ENCODE results near the gene CDK4. TPM values are rescaled to one million over a fixed set of nuclear protein-coding genes. Genes with fewer than 3 reads are reported as not detected.
A peak's percentile ranks its signal among the peaks of the same experiment; 100 is the strongest.

Gene CDK4
- total and polyA plus RNA-seq, 4 donors: 28.1 to 69.1 (median 38.2) TPM

DNA sequence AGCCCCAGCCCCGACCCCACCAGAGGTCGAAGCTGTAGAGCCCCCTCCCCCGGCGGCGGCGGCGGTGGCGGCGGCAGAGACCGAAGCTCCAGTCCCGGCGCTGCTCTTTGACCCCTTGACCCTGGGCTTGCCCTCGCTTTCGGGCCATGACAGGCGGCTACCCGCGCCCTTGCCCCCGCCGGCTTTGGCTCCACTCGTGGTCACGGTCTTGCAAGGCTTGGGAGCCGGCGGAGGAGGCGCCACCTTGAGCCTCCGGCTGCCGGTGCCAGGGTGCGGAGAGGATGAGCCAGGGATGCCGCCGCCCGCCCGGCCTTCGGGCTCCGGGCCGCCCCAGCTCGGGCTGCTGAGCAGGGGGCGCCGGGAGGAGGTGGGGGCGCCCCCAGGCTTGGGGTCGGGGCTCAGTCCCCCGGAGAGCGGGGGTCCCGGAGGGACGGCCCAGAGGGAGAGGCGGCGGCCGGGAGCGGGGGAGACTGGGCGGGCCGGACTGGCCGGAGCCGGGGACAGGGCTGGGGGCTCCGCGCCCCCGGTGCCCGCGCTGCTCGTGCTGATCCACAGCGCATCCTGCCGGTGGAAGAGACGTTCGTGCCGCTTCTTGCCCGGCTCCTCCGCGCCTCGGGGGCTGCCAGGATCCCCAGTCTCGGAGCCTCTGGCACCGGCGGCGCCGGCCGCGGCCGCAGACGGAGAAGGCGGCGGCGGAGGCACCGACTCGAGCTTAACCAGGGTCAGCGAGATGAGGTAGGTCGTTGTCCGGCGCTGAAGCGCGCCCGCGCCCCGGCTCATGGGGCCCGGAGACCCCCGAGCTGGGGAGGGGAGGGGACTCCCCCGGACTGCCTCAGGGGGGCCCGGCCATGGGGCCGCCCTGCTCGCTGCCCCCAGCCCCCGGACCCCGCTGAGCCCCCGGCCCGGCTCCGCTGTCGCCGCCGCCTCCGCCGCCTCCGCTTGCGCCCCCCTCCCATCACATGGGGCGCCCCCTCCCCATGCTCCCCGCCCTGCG lies 14.3 kb downstream of the CDK4 start:
- Histone ChIP-seq H3K4me1 (ENCODE audit: control insufficient read depth in 4 of 4, insufficient read depth in 4 of 4, low read length in 3 of 4) (peaks cover 3 to 22% (median 15%) of the 10 kb centered on the region in 4 donors), H3K9me3 (ENCODE audit: control insufficient read depth in 4 of 4, low read length in 3 of 4) (no peaks in the 10 kb centered on the region), H3K4me3 (ENCODE audit: low read depth in 1 of 3, low read length in 3 of 3) (peak overlapping the region in 1 of 3 donors; percentile 24), H3K27ac (ENCODE audit: low read depth in 1 of 2, low read length in 2 of 2) (no peak overlapping the region), H3K9ac (ENCODE audit: low read depth in 1 of 2, low read length in 2 of 2) (no peak overlapping the region), H3K27me3 (ENCODE audit: control insufficient read depth in 4 of 4, insufficient read depth in 4 of 4, low read length in 3 of 4) (peaks cover 0 to 10% (median 4%) of the 10 kb centered on the region in 4 donors), H3K36me3 (ENCODE audit: control insufficient read depth in 4 of 4, insufficient read depth in 3 of 4, low read depth in 1 of 4, low read length in 3 of 4) (no peaks in the 10 kb centered on the region)
- WGBS: 25% methylated on average over 110 of the region's 110 CpGs
- no peak for DNase-seq (ENCODE audit: low spot score)
- TF ChIP-seq, protein P1, sequence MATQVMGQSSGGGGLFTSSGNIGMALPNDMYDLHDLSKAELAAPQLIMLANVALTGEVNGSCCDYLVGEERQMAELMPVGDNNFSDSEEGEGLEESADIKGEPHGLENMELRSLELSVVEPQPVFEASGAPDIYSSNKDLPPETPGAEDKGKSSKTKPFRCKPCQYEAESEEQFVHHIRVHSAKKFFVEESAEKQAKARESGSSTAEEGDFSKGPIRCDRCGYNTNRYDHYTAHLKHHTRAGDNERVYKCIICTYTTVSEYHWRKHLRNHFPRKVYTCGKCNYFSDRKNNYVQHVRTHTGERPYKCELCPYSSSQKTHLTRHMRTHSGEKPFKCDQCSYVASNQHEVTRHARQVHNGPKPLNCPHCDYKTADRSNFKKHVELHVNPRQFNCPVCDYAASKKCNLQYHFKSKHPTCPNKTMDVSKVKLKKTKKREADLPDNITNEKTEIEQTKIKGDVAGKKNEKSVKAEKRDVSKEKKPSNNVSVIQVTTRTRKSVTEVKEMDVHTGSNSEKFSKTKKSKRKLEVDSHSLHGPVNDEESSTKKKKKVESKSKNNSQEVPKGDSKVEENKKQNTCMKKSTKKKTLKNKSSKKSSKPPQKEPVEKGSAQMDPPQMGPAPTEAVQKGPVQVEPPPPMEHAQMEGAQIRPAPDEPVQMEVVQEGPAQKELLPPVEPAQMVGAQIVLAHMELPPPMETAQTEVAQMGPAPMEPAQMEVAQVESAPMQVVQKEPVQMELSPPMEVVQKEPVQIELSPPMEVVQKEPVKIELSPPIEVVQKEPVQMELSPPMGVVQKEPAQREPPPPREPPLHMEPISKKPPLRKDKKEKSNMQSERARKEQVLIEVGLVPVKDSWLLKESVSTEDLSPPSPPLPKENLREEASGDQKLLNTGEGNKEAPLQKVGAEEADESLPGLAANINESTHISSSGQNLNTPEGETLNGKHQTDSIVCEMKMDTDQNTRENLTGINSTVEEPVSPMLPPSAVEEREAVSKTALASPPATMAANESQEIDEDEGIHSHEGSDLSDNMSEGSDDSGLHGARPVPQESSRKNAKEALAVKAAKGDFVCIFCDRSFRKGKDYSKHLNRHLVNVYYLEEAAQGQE (IDR thresholded peaks at IDR 0.05): no peak
- TF ChIP-seq EGR1 (IDR thresholded peaks at IDR 0.05; ENCODE audit: low read depth in 2 of 2) (no peak), YY1 (IDR thresholded peaks at IDR 0.05) (no peak), RXRA (IDR thresholded peaks at IDR 0.05) (no peak), RAD21 (IDR thresholded peaks at IDR 0.05) (no peak), FOXA1 (IDR thresholded peaks at IDR 0.05) (no peak), FOXA2 (IDR thresholded peaks at IDR 0.05) (no peak), GABPA (IDR thresholded peaks at IDR 0.05 in 1 of 2, conservative IDR thresholded peaks at IDR 0.05 in 1 of 2) (no peak), CTCF (IDR thresholded peaks at IDR 0.05; ENCODE audit: low read depth, low read length, missing input control) (no peak), HNF4G (IDR thresholded peaks at IDR 0.05) (no peak)
- TF ChIP-seq, protein P2, sequence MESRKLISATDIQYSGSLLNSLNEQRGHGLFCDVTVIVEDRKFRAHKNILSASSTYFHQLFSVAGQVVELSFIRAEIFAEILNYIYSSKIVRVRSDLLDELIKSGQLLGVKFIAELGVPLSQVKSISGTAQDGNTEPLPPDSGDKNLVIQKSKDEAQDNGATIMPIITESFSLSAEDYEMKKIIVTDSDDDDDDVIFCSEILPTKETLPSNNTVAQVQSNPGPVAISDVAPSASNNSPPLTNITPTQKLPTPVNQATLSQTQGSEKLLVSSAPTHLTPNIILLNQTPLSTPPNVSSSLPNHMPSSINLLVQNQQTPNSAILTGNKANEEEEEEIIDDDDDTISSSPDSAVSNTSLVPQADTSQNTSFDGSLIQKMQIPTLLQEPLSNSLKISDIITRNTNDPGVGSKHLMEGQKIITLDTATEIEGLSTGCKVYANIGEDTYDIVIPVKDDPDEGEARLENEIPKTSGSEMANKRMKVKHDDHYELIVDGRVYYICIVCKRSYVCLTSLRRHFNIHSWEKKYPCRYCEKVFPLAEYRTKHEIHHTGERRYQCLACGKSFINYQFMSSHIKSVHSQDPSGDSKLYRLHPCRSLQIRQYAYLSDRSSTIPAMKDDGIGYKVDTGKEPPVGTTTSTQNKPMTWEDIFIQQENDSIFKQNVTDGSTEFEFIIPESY (IDR thresholded peaks at IDR 0.05): no peak

GRCh38 chr12:57736741-57737466 lies 15.2 kb downstream of the CDK4 start:
- Histone ChIP-seq H3K27me3 (ENCODE audit: control insufficient read depth in 4 of 4, insufficient read depth in 4 of 4, low read length in 3 of 4) (peaks cover 0 to 10% (median 4%) of the 10 kb centered on the region in 4 donors), H3K4me1 (ENCODE audit: control insufficient read depth in 4 of 4, insufficient read depth in 4 of 4, low read length in 3 of 4) (peaks cover 3 to 22% (median 15%) of the 10 kb centered on the region in 4 donors), H3K9ac (ENCODE audit: low read depth in 1 of 2, low read length in 2 of 2) (no peak overlapping the region), H3K9me3 (ENCODE audit: control insufficient read depth in 4 of 4, low read length in 3 of 4) (no peaks in the 10 kb centered on the region), H3K4me3 (ENCODE audit: low read depth in 1 of 3, low read length in 3 of 3) (peak overlapping the region in 1 of 3 donors; percentile 24), H3K36me3 (ENCODE audit: control insufficient read depth in 4 of 4, insufficient read depth in 3 of 4, low read depth in 1 of 4, low read length in 3 of 4) (no peaks in the 10 kb centered on the region), H3K27ac (ENCODE audit: low read depth in 1 of 2, low read length in 2 of 2) (no peak overlapping the region)
- no peak for DNase-seq (ENCODE audit: low spot score)
- 26% methylated on average over 31 of the region's 31 CpGs for WGBS
- TF ChIP-seq FOXA1 (IDR thresholded peaks at IDR 0.05) (no peak), TAF1 (conservative IDR thresholded peaks at IDR 0.05) (no peak), EGR1 (IDR thresholded peaks at IDR 0.05; ENCODE audit: low read depth in 2 of 2) (no peak), YY1 (IDR thresholded peaks at IDR 0.05) (no peak), CTCF (IDR thresholded peaks at IDR 0.05; ENCODE audit: low read depth, low read length, missing input control) (no peak)
